ENCODE results near the gene GNGT1. TPM values are rescaled to one million over a fixed set of nuclear protein-coding genes. Genes with fewer than 3 reads are reported as not detected.

GNGT1 gene
- total and polyA plus RNA-seq, 2 of the 13 experiments (the other 11 are each of a cell fraction or from before 2014, with no cell fraction given), result not detected

DNA sequence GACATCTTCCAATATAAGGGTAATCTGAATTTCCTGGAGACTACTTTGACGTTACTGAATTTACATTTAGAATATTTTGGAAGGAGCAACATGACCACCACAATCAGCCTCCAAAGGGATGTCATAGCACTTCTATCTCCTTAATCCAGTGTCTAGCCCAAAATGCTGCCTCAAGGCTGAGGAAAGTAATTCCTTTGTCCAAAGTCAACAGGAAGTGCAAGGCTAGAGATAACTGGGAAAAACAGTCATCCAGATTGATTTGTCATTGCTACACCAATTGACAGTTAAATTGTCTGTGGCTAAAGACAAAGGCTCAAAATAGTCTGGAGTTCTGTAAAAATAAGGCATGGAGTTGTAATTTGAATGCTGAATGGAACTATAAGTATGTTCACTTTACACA lies 11.9 kb upstream of the GNGT1 start:
- intact Hi-C loops (cut with micrococcal nuclease; ENCODE audit: unreplicated experiment), result no loop called here
- TF ChIP-seq ZNF468 (CRISPR knock-in tag; IDR thresholded peaks at IDR 0.05) (no peak), SALL2 (CRISPR knock-in tag; IDR thresholded peaks at IDR 0.05) (no peak), CBX2 (IDR thresholded peaks at IDR 0.05; ENCODE audit: low read depth, low read length) (no peak), CBX2 (CRISPR knock-in tag; IDR thresholded peaks at IDR 0.05; ENCODE audit: low read depth) (no peak), ZNF563 (CRISPR knock-in tag; IDR thresholded peaks at IDR 0.05) (no peak)
- TF ChIP-seq, protein P1, sequence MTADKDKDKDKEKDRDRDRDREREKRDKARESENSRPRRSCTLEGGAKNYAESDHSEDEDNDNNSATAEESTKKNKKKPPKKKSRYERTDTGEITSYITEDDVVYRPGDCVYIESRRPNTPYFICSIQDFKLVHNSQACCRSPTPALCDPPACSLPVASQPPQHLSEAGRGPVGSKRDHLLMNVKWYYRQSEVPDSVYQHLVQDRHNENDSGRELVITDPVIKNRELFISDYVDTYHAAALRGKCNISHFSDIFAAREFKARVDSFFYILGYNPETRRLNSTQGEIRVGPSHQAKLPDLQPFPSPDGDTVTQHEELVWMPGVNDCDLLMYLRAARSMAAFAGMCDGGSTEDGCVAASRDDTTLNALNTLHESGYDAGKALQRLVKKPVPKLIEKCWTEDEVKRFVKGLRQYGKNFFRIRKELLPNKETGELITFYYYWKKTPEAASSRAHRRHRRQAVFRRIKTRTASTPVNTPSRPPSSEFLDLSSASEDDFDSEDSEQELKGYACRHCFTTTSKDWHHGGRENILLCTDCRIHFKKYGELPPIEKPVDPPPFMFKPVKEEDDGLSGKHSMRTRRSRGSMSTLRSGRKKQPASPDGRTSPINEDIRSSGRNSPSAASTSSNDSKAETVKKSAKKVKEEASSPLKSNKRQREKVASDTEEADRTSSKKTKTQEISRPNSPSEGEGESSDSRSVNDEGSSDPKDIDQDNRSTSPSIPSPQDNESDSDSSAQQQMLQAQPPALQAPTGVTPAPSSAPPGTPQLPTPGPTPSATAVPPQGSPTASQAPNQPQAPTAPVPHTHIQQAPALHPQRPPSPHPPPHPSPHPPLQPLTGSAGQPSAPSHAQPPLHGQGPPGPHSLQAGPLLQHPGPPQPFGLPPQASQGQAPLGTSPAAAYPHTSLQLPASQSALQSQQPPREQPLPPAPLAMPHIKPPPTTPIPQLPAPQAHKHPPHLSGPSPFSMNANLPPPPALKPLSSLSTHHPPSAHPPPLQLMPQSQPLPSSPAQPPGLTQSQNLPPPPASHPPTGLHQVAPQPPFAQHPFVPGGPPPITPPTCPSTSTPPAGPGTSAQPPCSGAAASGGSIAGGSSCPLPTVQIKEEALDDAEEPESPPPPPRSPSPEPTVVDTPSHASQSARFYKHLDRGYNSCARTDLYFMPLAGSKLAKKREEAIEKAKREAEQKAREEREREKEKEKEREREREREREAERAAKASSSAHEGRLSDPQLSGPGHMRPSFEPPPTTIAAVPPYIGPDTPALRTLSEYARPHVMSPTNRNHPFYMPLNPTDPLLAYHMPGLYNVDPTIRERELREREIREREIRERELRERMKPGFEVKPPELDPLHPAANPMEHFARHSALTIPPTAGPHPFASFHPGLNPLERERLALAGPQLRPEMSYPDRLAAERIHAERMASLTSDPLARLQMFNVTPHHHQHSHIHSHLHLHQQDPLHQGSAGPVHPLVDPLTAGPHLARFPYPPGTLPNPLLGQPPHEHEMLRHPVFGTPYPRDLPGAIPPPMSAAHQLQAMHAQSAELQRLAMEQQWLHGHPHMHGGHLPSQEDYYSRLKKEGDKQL (CRISPR knock-in tag; IDR thresholded peaks at IDR 0.05; ENCODE audit: low read depth), result no peak
- TF ChIP-seq, protein P2, sequence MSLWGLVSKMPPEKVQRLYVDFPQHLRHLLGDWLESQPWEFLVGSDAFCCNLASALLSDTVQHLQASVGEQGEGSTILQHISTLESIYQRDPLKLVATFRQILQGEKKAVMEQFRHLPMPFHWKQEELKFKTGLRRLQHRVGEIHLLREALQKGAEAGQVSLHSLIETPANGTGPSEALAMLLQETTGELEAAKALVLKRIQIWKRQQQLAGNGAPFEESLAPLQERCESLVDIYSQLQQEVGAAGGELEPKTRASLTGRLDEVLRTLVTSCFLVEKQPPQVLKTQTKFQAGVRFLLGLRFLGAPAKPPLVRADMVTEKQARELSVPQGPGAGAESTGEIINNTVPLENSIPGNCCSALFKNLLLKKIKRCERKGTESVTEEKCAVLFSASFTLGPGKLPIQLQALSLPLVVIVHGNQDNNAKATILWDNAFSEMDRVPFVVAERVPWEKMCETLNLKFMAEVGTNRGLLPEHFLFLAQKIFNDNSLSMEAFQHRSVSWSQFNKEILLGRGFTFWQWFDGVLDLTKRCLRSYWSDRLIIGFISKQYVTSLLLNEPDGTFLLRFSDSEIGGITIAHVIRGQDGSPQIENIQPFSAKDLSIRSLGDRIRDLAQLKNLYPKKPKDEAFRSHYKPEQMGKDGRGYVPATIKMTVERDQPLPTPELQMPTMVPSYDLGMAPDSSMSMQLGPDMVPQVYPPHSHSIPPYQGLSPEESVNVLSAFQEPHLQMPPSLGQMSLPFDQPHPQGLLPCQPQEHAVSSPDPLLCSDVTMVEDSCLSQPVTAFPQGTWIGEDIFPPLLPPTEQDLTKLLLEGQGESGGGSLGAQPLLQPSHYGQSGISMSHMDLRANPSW (CRISPR knock-in tag; IDR thresholded peaks at IDR 0.05; ENCODE audit: borderline replicate concordance), result no peak
- TF ChIP-seq, protein P3, sequence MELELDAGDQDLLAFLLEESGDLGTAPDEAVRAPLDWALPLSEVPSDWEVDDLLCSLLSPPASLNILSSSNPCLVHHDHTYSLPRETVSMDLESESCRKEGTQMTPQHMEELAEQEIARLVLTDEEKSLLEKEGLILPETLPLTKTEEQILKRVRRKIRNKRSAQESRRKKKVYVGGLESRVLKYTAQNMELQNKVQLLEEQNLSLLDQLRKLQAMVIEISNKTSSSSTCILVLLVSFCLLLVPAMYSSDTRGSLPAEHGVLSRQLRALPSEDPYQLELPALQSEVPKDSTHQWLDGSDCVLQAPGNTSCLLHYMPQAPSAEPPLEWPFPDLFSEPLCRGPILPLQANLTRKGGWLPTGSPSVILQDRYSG (CRISPR knock-in tag; IDR thresholded peaks at IDR 0.05), result no peak
- TF ChIP-seq, protein P4, sequence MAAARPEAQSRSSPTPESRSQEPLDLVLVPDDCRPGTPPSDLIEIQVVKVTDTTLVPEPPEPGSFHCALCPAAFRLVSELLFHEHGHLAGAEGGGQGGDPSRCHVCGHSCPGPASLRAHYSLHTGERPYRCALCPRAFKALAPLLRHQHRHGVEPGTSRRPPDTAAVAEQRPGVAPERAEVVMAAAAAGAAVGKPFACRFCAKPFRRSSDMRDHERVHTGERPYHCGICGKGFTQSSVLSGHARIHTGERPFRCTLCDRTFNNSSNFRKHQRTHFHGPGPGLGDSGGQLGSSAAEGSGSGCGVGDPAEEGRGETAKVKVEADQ (CRISPR knock-in tag; IDR thresholded peaks at IDR 0.05; ENCODE audit: borderline replicate concordance), result no peak
- TF ChIP-seq, protein P5, sequence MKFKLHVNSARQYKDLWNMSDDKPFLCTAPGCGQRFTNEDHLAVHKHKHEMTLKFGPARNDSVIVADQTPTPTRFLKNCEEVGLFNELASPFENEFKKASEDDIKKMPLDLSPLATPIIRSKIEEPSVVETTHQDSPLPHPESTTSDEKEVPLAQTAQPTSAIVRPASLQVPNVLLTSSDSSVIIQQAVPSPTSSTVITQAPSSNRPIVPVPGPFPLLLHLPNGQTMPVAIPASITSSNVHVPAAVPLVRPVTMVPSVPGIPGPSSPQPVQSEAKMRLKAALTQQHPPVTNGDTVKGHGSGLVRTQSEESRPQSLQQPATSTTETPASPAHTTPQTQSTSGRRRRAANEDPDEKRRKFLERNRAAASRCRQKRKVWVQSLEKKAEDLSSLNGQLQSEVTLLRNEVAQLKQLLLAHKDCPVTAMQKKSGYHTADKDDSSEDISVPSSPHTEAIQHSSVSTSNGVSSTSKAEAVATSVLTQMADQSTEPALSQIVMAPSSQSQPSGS (CRISPR knock-in tag; IDR thresholded peaks at IDR 0.05), result no peak
- TF ChIP-seq, protein P6, sequence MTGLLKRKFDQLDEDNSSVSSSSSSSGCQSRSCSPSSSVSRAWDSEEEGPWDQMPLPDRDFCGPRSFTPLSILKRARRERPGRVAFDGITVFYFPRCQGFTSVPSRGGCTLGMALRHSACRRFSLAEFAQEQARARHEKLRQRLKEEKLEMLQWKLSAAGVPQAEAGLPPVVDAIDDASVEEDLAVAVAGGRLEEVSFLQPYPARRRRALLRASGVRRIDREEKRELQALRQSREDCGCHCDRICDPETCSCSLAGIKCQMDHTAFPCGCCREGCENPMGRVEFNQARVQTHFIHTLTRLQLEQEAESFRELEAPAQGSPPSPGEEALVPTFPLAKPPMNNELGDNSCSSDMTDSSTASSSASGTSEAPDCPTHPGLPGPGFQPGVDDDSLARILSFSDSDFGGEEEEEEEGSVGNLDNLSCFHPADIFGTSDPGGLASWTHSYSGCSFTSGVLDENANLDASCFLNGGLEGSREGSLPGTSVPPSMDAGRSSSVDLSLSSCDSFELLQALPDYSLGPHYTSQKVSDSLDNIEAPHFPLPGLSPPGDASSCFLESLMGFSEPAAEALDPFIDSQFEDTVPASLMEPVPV (CRISPR knock-in tag; IDR thresholded peaks at IDR 0.05), result no peak

More for the DNA sequence above, 11.9 kb upstream of the GNGT1 start:
- FAIRE-seq, result no peak
- H3K79me2 ChIP-seq (ENCODE audit: insufficient read depth, low read length), result no peaks in the 10 kb centered on the region
- no peak for ATAC-seq
- no peak overlapping the region for H3K4me3 ChIP-seq (replicated peaks in 1 of 3; ENCODE audit: insufficient read depth in 1 of 3, low read depth in 2 of 3, low read length in 3 of 3)
- ChIA-PET POLR2A (no interaction called here), CTCF (ENCODE audit: low intra/inter-chr PET ratio, low total read pairs) (no interaction called here)
- H3K27ac ChIP-seq (ENCODE audit: extremely low read length, insufficient read depth, low read length), result no peak overlapping the region
- H3K4me2 ChIP-seq (ENCODE audit: low read depth, low read length), result no peak overlapping the region
- 0 out of 2 replicates have a peak, but pooled peaks cover 5% of the 10 kb centered on the region for H3K4me1 ChIP-seq (ENCODE audit: insufficient read depth, low read length)
- H4K20me1 ChIP-seq (ENCODE audit: insufficient read depth, low read length), result no peaks in the 10 kb centered on the region
- no TSS peak for BruUV-seq (replicated peaks)
- no peak for DNase-seq (ENCODE audit: low spot score)
- in situ Hi-C loops (cut with HindIII; ENCODE audit: extremely low pct_ligation_motif_present, low pct_unique_long_range_greater_than_20kb), result no loop called here
- H2AFZ ChIP-seq (ENCODE audit: low read length), result no peak overlapping the region
- peaks cover 4 to 16% of the 10 kb centered on the region in 2 experiments; a peak in 2 of 5 replicates for H3K27me3 ChIP-seq (ENCODE audit: control insufficient read depth in 1 of 2, insufficient read depth in 2 of 2, low read length in 2 of 2)
- 0% methylated on average over 1 of the region's 1 CpG for WGBS (ENCODE audit: low lambda C conversion rate)
- no peak overlapping the region for H3K9ac ChIP-seq (ENCODE audit: insufficient read depth, low read depth, low read length)
- H3K36me3 ChIP-seq (replicated peaks in 1 of 2; ENCODE audit: control insufficient read depth in 1 of 2, insufficient read depth in 2 of 2, low read length in 2 of 2), result no peaks in the 10 kb centered on the region
- no peaks in the 10 kb centered on the region for H3K9me3 ChIP-seq (ENCODE audit: low read length)

Measured in HepG2 (cell line).